Liver (tissue), 9 donors: ENCODE data around the gene IQGAP2. TPM values are rescaled to one million over a fixed set of nuclear protein-coding genes. Genes with fewer than 3 reads are reported as not detected.

Experiments used
- DNase-seq: peaks from one replicate; pipeline ENCODE4 v3.0.0-alpha.2; 2017; ENCODE audit warnings: low spot score
- H3K27ac ChIP-seq, 2 donors: one replicate each; pipeline ENCODE4 v1.7.0; 2013; ENCODE audit warnings: inconsistent platforms in 2 of 2, low read length in 2 of 2, control low read depth in 1 of 2, low read depth in 1 of 2, mild to moderate bottlenecking in 1 of 2
- H3K27me3 ChIP-seq, 4 donors: one replicate each; pipeline versions ENCODE4 v1.6.1 to v1.7.0; 2013; ENCODE audit warnings: low read length in 3 of 4, inconsistent platforms in 1 of 4, mild to moderate bottlenecking in 1 of 4, moderate library complexity in 1 of 4; ENCODE audit not compliant: control insufficient read depth in 4 of 4, insufficient read depth in 4 of 4
- H3K36me3 ChIP-seq, 4 donors: one replicate each; pipeline versions ENCODE4 v1.6.1 to v1.7.0; 2013; ENCODE audit warnings: low read length in 3 of 4, mild to moderate bottlenecking in 3 of 4, low read depth in 1 of 4, moderate library complexity in 1 of 4; ENCODE audit not compliant: control insufficient read depth in 4 of 4, insufficient read depth in 3 of 4
- H3K4me1 ChIP-seq, 4 donors: one replicate each; pipeline versions ENCODE4 v1.6.1 to v1.7.0; 2013; ENCODE audit warnings: low read length in 3 of 4, mild to moderate bottlenecking in 3 of 4, moderate library complexity in 1 of 4; ENCODE audit not compliant: control insufficient read depth in 4 of 4, insufficient read depth in 4 of 4
- H3K4me3 ChIP-seq, 3 donors: one replicate each; pipeline versions ENCODE4 v1.6.1 to v1.7.0; 2013; ENCODE audit warnings: low read length in 3 of 3, control low read depth in 1 of 3, low read depth in 1 of 3, mild to moderate bottlenecking in 1 of 3
- H3K9ac ChIP-seq, 2 donors: one replicate each; pipeline ENCODE4 v1.7.0; 2013; ENCODE audit warnings: low read length in 2 of 2, mild to moderate bottlenecking in 2 of 2, moderate library complexity in 2 of 2, control low read depth in 1 of 2, low read depth in 1 of 2
- H3K9me3 ChIP-seq, 4 donors: one replicate each; pipeline versions ENCODE4 v1.6.1 to v1.7.0; 2013; ENCODE audit warnings: low read length in 3 of 4; ENCODE audit not compliant: control insufficient read depth in 4 of 4
- EGR1 ChIP-seq, 2 donors: IDR thresholded peaks; 2 replicates each; pipeline ENCODE4 v1.6.1; 2016 to 2018; ENCODE audit warnings: antibody characterized with exemption in 2 of 2, low read depth in 2 of 2
- FOXA1 ChIP-seq: IDR thresholded peaks from 2 replicates; pipeline ENCODE4 v1.6.1; 2016; ENCODE audit warnings: antibody characterized with exemption
- FOXA2 ChIP-seq: IDR thresholded peaks from 2 replicates; pipeline ENCODE4 v1.6.1; 2016; ENCODE audit warnings: antibody characterized with exemption
- GABPA ChIP-seq, 2 donors: IDR thresholded peaks in 1 of 2; conservative IDR thresholded peaks in 1 of 2; 2 replicates each; pipeline ENCODE4 v1.6.1; 2016; ENCODE audit warnings: antibody characterized with exemption in 2 of 2, mild to moderate bottlenecking in 1 of 2, moderate library complexity in 1 of 2
- HNF4A ChIP-seq, 2 donors: conservative IDR thresholded peaks; 2 replicates each; pipeline ENCODE4 v1.6.1; 2016; ENCODE audit warnings: antibody characterized with exemption in 2 of 2, mild to moderate bottlenecking in 2 of 2
- HNF4G ChIP-seq: IDR thresholded peaks from 2 replicates; pipeline ENCODE4 v1.6.1; 2016; ENCODE audit warnings: antibody characterized with exemption
- JUND ChIP-seq, 2 donors: IDR thresholded peaks; 2 replicates each; pipeline ENCODE4 v1.6.1; 2016; ENCODE audit warnings: antibody characterized with exemption in 2 of 2
- MAX ChIP-seq: IDR thresholded peaks from 2 replicates; pipeline ENCODE4 v1.6.1; 2016; ENCODE audit warnings: antibody characterized with exemption
- NR2F2 ChIP-seq: IDR thresholded peaks from 2 replicates; pipeline ENCODE4 v1.6.1; 2016; ENCODE audit warnings: antibody characterized with exemption
- RAD21 ChIP-seq, 2 donors: IDR thresholded peaks; 2 replicates each; pipeline ENCODE4 v1.6.1; 2016; ENCODE audit warnings: antibody characterized with exemption in 2 of 2, mild to moderate bottlenecking in 2 of 2
- RXRA ChIP-seq, 2 donors: IDR thresholded peaks; 2 replicates each; pipeline ENCODE4 v1.6.1; 2017 to 2018; ENCODE audit warnings: antibody characterized with exemption in 2 of 2, mild to moderate bottlenecking in 1 of 2
- SP1 ChIP-seq: IDR thresholded peaks from 2 replicates; pipeline ENCODE4 v1.6.1; 2018; ENCODE audit warnings: antibody characterized with exemption, mild to moderate bottlenecking
- TAF1 ChIP-seq: conservative IDR thresholded peaks from 2 replicates; pipeline ENCODE4 v1.6.1; 2016; ENCODE audit warnings: antibody characterized with exemption, mild to moderate bottlenecking
- YY1 ChIP-seq: IDR thresholded peaks from 2 replicates; pipeline ENCODE4 v1.6.1; 2016; ENCODE audit warnings: antibody characterized with exemption, mild to moderate bottlenecking
- WGBS: extraction: QIAGEN DNeasy Blood & Tissue Kit; methylation state at CpG from one replicate; pipeline ENCODE4 v1.1.7; 2013; 5-methylcytosine and 5-hydroxymethylcytosine counted together
- polyA plus RNA-seq, 2 donors: library from polyadenylated mRNA; stranded (reverse) in 1 of 2; unstranded in 1 of 2; fragments of 200-250 nt in 1 of 2; fragments of >200 nt in 1 of 2; fragmentation: Nextera tagmentation in 1 of 2; extraction: Ambion mirVana in 1 of 2; gene quantifications; one replicate each; pipeline versions ENCODE4 v1.2.1 to v1.2.3, GENCODE V29; 2013 to 2015
- total RNA-seq, 2 donors: library from RNA; depleted of rRNA; stranded (reverse); fragments of >200 nt; gene quantifications; one replicate each; pipeline ENCODE4 v1.2.3, GENCODE V29; 2014
- TF ChIP-seq, protein P1 (sequence below): IDR thresholded peaks from 2 replicates; pipeline ENCODE4 v1.6.1; 2016; ENCODE audit warnings: antibody characterized with exemption
- TF ChIP-seq, protein P2 (sequence below): IDR thresholded peaks from 2 replicates; pipeline ENCODE4 v1.6.1; 2016; ENCODE audit warnings: antibody characterized with exemption, mild to moderate bottlenecking
- donor health status: healthy.
- donor health status: healthy.
- donor health status: healthy.
- donor health status: healthy.
- donor health status: healthy.

The IQGAP2 gene
- total and polyA plus RNA-seq, 4 donors: 41.5 to 205 (median 102) TPM

DNA sequence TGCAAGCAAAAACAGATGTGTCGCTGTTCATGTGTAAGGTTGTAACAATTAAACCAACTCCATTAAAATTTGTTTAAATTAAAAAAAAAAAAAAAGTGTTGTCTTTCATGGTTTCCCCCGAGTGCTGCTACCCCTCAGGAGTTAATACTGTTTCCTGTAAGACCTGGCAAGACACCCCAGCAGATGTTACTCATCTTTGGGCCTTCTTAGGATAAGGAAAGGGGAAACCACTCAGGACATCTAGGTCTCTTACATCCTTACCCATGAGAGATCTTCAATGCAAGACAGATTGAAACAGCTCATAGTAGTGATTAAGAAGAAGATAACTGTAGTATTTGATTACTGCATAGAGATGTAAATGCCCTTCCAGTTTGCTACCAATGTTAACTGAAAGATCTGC lies 279.3 kb downstream of the IQGAP2 start:
- WGBS: 76% methylated on average over 2 of the region's 2 CpGs
- peaks cover 3 to 9% (median 5%) of the 10 kb centered on the region in 4 donors for H3K4me1 ChIP-seq
- DNase-seq: no peak
- peaks cover 2 to 33% (median 18%) of the 10 kb centered on the region in 4 donors for H3K36me3 ChIP-seq
- TF ChIP-seq, protein P1, sequence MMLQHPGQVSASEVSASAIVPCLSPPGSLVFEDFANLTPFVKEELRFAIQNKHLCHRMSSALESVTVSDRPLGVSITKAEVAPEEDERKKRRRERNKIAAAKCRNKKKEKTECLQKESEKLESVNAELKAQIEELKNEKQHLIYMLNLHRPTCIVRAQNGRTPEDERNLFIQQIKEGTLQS: no peak
- TF ChIP-seq HNF4A (conservative IDR thresholded peaks at IDR 0.05) (no peak), JUND (IDR thresholded peaks at IDR 0.05) (no peak), MAX (no peak), FOXA2 (no peak), SP1 (no peak), NR2F2 (no peak), RAD21 (IDR thresholded peaks at IDR 0.05) (no peak)
- TF ChIP-seq, protein P2, sequence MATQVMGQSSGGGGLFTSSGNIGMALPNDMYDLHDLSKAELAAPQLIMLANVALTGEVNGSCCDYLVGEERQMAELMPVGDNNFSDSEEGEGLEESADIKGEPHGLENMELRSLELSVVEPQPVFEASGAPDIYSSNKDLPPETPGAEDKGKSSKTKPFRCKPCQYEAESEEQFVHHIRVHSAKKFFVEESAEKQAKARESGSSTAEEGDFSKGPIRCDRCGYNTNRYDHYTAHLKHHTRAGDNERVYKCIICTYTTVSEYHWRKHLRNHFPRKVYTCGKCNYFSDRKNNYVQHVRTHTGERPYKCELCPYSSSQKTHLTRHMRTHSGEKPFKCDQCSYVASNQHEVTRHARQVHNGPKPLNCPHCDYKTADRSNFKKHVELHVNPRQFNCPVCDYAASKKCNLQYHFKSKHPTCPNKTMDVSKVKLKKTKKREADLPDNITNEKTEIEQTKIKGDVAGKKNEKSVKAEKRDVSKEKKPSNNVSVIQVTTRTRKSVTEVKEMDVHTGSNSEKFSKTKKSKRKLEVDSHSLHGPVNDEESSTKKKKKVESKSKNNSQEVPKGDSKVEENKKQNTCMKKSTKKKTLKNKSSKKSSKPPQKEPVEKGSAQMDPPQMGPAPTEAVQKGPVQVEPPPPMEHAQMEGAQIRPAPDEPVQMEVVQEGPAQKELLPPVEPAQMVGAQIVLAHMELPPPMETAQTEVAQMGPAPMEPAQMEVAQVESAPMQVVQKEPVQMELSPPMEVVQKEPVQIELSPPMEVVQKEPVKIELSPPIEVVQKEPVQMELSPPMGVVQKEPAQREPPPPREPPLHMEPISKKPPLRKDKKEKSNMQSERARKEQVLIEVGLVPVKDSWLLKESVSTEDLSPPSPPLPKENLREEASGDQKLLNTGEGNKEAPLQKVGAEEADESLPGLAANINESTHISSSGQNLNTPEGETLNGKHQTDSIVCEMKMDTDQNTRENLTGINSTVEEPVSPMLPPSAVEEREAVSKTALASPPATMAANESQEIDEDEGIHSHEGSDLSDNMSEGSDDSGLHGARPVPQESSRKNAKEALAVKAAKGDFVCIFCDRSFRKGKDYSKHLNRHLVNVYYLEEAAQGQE: no peak
- H3K9ac ChIP-seq: no peak overlapping the region
- no peak overlapping the region for H3K27ac ChIP-seq
- H3K4me3 ChIP-seq: no peak overlapping the region
- no peaks in the 10 kb centered on the region for H3K27me3 ChIP-seq
- H3K9me3 ChIP-seq: no peaks in the 10 kb centered on the region

DNA sequence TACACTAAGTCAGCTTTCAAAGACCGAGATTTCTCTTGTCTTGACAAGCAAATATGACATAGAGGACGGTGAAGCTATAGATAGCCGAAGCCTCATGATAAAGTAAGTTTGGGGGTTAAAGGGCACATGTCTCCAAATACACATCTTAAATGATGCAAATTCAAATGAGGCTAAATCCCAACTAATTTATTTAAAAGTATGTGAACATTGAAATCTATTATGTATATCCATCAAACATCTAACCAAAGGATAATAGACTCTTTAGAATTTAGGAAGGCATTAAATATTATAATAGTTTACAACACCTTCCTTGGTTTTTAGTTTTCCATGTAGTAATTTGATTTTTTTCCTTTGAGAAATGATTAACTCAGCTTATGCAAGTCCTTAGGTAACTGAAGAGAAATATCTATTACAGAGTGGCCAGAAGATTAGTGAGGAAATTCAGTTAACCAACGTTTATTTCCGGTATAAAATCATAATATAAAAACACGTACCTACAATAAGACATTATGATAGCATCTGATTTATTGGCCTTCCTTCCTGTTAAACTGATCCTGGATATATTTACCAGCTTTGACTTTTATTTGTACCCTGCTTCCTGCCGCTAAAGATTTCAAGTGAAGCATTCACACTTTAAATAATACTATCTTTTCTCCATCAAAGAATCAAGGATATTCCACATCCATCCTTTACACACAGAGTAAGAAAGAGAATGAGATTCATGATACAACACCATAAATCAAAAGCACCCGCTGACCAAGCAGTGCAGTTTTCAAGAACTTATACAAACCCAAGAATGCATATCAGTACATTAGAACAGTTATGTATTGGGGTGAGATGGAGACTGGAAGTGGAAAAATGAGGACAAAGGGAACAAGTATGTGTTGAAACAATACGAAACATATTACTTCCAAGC lies 281.0 kb downstream of the IQGAP2 start:
- H3K27ac ChIP-seq: peak overlapping the region; percentile 59 to 70
- whole genome bisulfite sequencing: 40% methylated on average over 9 of the region's 9 CpGs

GRCh38 chr5:76684756-76685519 lies 281.9 kb downstream of the IQGAP2 start:
- Histone ChIP-seq H3K9me3 (no peaks in the 10 kb centered on the region), H3K27ac (peak overlapping the region in 1 of 2 donors; percentile 70), H3K9ac (no peak overlapping the region), H3K4me3 (no peak overlapping the region), H3K4me1 (peaks cover 3 to 9% (median 5%) of the 10 kb centered on the region in 4 donors), H3K36me3 (peaks cover 2 to 30% (median 12%) of the 10 kb centered on the region in 4 donors), H3K27me3 (no peaks in the 10 kb centered on the region)
- DNase-seq: no peak
- 87% methylated on average over 5 of the region's 5 CpGs for WGBS
- TF ChIP-seq YY1: no peak
- TF ChIP-seq TAF1: no peak
- no peak for TF ChIP-seq MAX
- no peak for TF ChIP-seq GABPA (IDR thresholded peaks at IDR 0.05 in 1 of 2, conservative IDR thresholded peaks at IDR 0.05 in 1 of 2)
- no peak for TF ChIP-seq FOXA1
- no peak for TF ChIP-seq HNF4G
- TF ChIP-seq, protein P2: no peak
- no peak for TF ChIP-seq RXRA (IDR thresholded peaks at IDR 0.05)
- TF ChIP-seq HNF4A (conservative IDR thresholded peaks at IDR 0.05): no peak
- TF ChIP-seq NR2F2: no peak
- TF ChIP-seq, protein P1: no peak
- TF ChIP-seq EGR1 (IDR thresholded peaks at IDR 0.05; ENCODE audit: low read depth in 2 of 2): no peak
- no peak for TF ChIP-seq FOXA2
- TF ChIP-seq RAD21 (IDR thresholded peaks at IDR 0.05): no peak

More for the DNA sequence above, 281.0 kb downstream of the IQGAP2 start:
- Histone ChIP-seq H3K9ac (no peak overlapping the region), H3K4me1 (peaks cover 3 to 9% (median 5%) of the 10 kb centered on the region in 4 donors), H3K4me3 (no peak overlapping the region), H3K27me3 (no peaks in the 10 kb centered on the region), H3K36me3 (peaks cover 0 to 30% (median 12%) of the 10 kb centered on the region in 4 donors), H3K9me3 (no peaks in the 10 kb centered on the region)
- TF ChIP-seq GABPA (IDR thresholded peaks at IDR 0.05 in 1 of 2, conservative IDR thresholded peaks at IDR 0.05 in 1 of 2): no peak
- TF ChIP-seq NR2F2: peak; percentile 42
- TF ChIP-seq RXRA (IDR thresholded peaks at IDR 0.05): peak in 1 of 2 donors; percentile 18
- DNase-seq: no peak
